ENCODE results near the gene RBM17. TPM values are rescaled to one million over a fixed set of nuclear protein-coding genes. Genes with fewer than 3 reads are reported as not detected.
A peak's percentile ranks its signal among the peaks of the same experiment; 100 is the strongest.

Gene RBM17
- polyA plus RNA-seq, 1 experiment, result 28.9 TPM

- no peaks in the 10 kb centered on the region for H3K36me3 ChIP-seq (ENCODE audit: control insufficient read depth, insufficient read depth, low read length)
- H3K4me3 ChIP-seq (ENCODE audit: low read depth, low read length), result peak overlapping the region; percentile 83
- ChIA-PET CTCF (interaction anchor here (1.1 to 2.6 kb wide), 4 partner anchors 9 to 262 kb away, joined by 4 to 8 read pairs (median 4); partner anchors contain the start of gene PFKFB3), POLR2A (interaction anchor here (0.5 kb wide), 1 partner anchor 40 kb away, joined by 4 read pairs; no protein-coding TSS in a partner anchor)
- no peak for DNase-seq (ENCODE audit: low read depth)
- TF ChIP-seq CTCF (IDR thresholded peaks at IDR 0.05; ENCODE audit: insufficient read depth, low read depth, low read length), result no peak
- H3K27me3 ChIP-seq (ENCODE audit: control insufficient read depth, insufficient read depth, low read length), result no peaks in the 10 kb centered on the region; the same call in 1 of the 2 replicates
Observed at GRCh38 chr10:6144406-6145165, 55.8 kb downstream of the RBM17 start.

GRCh38 chr10:6145166-6145987, 56.5 kb downstream of the RBM17 start:
- ChIA-PET CTCF (interaction anchor here (1.4 to 1.5 kb wide), 3 partner anchors 11 to 256 kb away, joined by 4 to 7 read pairs (median 5); partner anchors contain the start of gene PFKFB3), POLR2A (interaction anchor here (0.5 kb wide), 2 partner anchors 13 to 39 kb away, joined by 4 to 7 read pairs; no protein-coding TSS in a partner anchor)
- Histone ChIP-seq H3K4me3 (ENCODE audit: low read depth, low read length) (peak overlapping the region; percentile 83), H3K27me3 (ENCODE audit: control insufficient read depth, insufficient read depth, low read length) (no peaks in the 10 kb centered on the region; the same call in 1 of the 2 replicates), H3K36me3 (ENCODE audit: control insufficient read depth, insufficient read depth, low read length) (no peaks in the 10 kb centered on the region)
- 0 out of 2 replicates have a peak, but pooled peaks have one; percentile 12 for TF ChIP-seq CTCF (IDR thresholded peaks at IDR 0.05; ENCODE audit: insufficient read depth, low read depth, low read length)
- DNase-seq (ENCODE audit: low read depth), result no peak

- TF ChIP-seq CTCF (IDR thresholded peaks at IDR 0.05; ENCODE audit: insufficient read depth, low read depth, low read length), result no peak
- CTCF ChIA-PET, result interaction anchor here (1.4 to 1.5 kb wide), 2 partner anchors 10 to 56 kb away, joined by 5 to 7 read pairs; partner anchors contain the start of gene PFKFB3
- POLR2A ChIA-PET, result interaction anchor here (0.5 kb wide), 1 partner anchor 12 kb away, joined by 7 read pairs; no protein-coding TSS in a partner anchor
Observed at GRCh38 chr10:6146013-6146785, 57.4 kb downstream of the RBM17 start.

GRCh38 chr10:6146921-6147320, 58.1 kb downstream of the RBM17 start:
- POLR2A ChIA-PET, result no interaction called here
- Histone ChIP-seq H3K36me3 (ENCODE audit: control insufficient read depth, insufficient read depth, low read length) (no peaks in the 10 kb centered on the region), H3K4me3 (ENCODE audit: low read depth, low read length) (no peak overlapping the region), H3K27me3 (ENCODE audit: control insufficient read depth, insufficient read depth, low read length) (no peaks in the 10 kb centered on the region)
- no peak for TF ChIP-seq CTCF (IDR thresholded peaks at IDR 0.05; ENCODE audit: insufficient read depth, low read depth, low read length)
- no peak for DNase-seq (ENCODE audit: low read depth)
- CTCF ChIA-PET, result interaction anchor here (0.7 to 2.0 kb wide), 4 partner anchors 9 to 202 kb away, joined by 4 to 8 read pairs (median 6); partner anchors contain the start of gene PFKFB3

More at GRCh38 chr10:6146013-6146785, 57.4 kb downstream of the RBM17 start:
- Histone ChIP-seq H3K4me3 (ENCODE audit: low read depth, low read length) (peak overlapping the region; percentile 83), H3K27me3 (ENCODE audit: control insufficient read depth, insufficient read depth, low read length) (no peaks in the 10 kb centered on the region), H3K36me3 (ENCODE audit: control insufficient read depth, insufficient read depth, low read length) (no peaks in the 10 kb centered on the region)
- no peak for DNase-seq (ENCODE audit: low read depth)

All from BJ (cell line).